HCT116 (cell line): ENCODE measurements around the gene ACOXL. TPM values are rescaled to one million over a fixed set of nuclear protein-coding genes. Genes with fewer than 3 reads are reported as not detected.
A peak's percentile ranks its signal among the peaks of the same experiment; 100 is the strongest.

Experiments used
- ATAC-seq: fragments of 200-7000 bp; cut with Tn5 transposase; 2 replicates; pipeline ENCODE4 v1.9.1; 2020; ENCODE audit warnings: mild to moderate bottlenecking, moderate library complexity
- BruUV-seq: library from RNA; stranded (reverse); fragments of 400-500 nt; replicated peaks from 2 replicates; lab custom pipeline; 2021; lab: Mats Ljungman, UMichigan
- CTCF ChIA-PET: fragments of 300-600 bp; sonication (Branson Sonifier 250); formaldehyde crosslinking; loops from one replicate; lab custom pipeline; 2021; ENCODE audit warnings: antibody characterized with exemption; lab: Charles Lee
- POLR2A ChIA-PET: fragments of 300-600, 350-600 bp; sonication (Branson Sonifier 250); formaldehyde crosslinking; loops from one replicate; lab custom pipeline; 2021; ENCODE audit warnings: antibody characterized with exemption; lab: Charles Lee
- RAD21 ChIA-PET, 2 experiments: fragments of 300-600 bp; sonication (Branson Sonifier 250); formaldehyde crosslinking; loops; one replicate each; lab custom pipeline; 2023; ENCODE audit warnings: low total read pairs in 2 of 2; ENCODE audit not compliant: uncharacterized antibody in 2 of 2, unreplicated experiment in 2 of 2, low non-redundant PET in 1 of 2; lab: Charles Lee
- DNase-seq: peaks from one replicate; pipeline ENCODE4 v3.0.0-alpha.2; 2010; ENCODE audit warnings: low read depth, low spot score
- H2AFZ ChIP-seq: fragments of 200-600 bp; shearing (Covaris generic), sonication (generic); 2 replicates; pipeline ENCODE4 v1.6.1; 2017; ENCODE audit warnings: low read depth, mixed run types, mixed read lengths, antibody characterized with exemption, low read length; ENCODE audit not compliant: poor library complexity, severe bottlenecking
- H3K27ac ChIP-seq: 2 replicates; pipeline ENCODE4 v1.5.1; 2012; ENCODE audit warnings: low read depth, low read length
- H3K27me3 ChIP-seq: fragments of 200-600 bp; sonication (generic); 2 replicates; pipeline ENCODE4 v1.6.1; 2016; ENCODE audit warnings: mixed run types, low read length, mixed read lengths; ENCODE audit not compliant: insufficient read depth
- H3K36me3 ChIP-seq, 2 experiments: fragments of 200-500 bp in 1 of 2; fragments of 200-600 bp in 1 of 2; sonication (Bioruptor generic) in 1 of 2; sonication (generic) in 1 of 2; 2 replicates each; pipeline versions ENCODE4 v1.5.1 to v1.6.1; 2014 to 2016; ENCODE audit warnings: low read length in 2 of 2, inconsistent platforms in 1 of 2, mixed read lengths in 1 of 2, mixed run types in 1 of 2; ENCODE audit not compliant: insufficient read depth in 2 of 2, control insufficient read depth in 1 of 2
- H3K4me1 ChIP-seq, 2 experiments: fragments of 200-600 bp in 1 of 2; sonication (generic) in 1 of 2; 2 replicates each; pipeline versions ENCODE4 v1.5.1 to v1.6.1; 2012 to 2017; ENCODE audit warnings: low read length in 2 of 2, inconsistent platforms in 1 of 2, mild to moderate bottlenecking in 1 of 2, mixed read lengths in 1 of 2, mixed run types in 1 of 2, moderate library complexity in 1 of 2; ENCODE audit not compliant: insufficient read depth in 2 of 2, control insufficient read depth in 1 of 2
- H3K4me2 ChIP-seq: fragments of 200-600 bp; sonication (generic); 2 replicates; pipeline ENCODE4 v1.6.1; 2017; ENCODE audit warnings: mixed run types, low read length, mixed read lengths
- H3K4me3 ChIP-seq, 2 experiments: fragments of 200-600 bp in 1 of 2; sonication (generic) in 1 of 2; replicated peaks in 1 of 2; 2 replicates each; pipeline ENCODE4 v1.5.1; 2011 to 2016; ENCODE audit warnings: low read length in 2 of 2, control low read depth in 1 of 2, low read depth in 1 of 2, mild to moderate bottlenecking in 1 of 2, mixed read lengths in 1 of 2, mixed run types in 1 of 2
- H3K79me2 ChIP-seq: fragments of 200-600 bp; sonication (generic); 2 replicates; pipeline ENCODE4 v1.6.1; 2017; ENCODE audit warnings: mild to moderate bottlenecking, mixed run types, low read length, moderate library complexity, mixed read lengths; ENCODE audit not compliant: insufficient read depth
- H3K9ac ChIP-seq: fragments of 200-600 bp; sonication (generic); 2 replicates; pipeline ENCODE4 v1.6.1; 2016; ENCODE audit warnings: low read length, mixed read lengths
- H3K9me2 ChIP-seq: fragments of 200-600 bp; sonication (generic), shearing (Covaris generic); 2 replicates; pipeline ENCODE4 v1.6.1; 2017; ENCODE audit warnings: mixed run types, mild to moderate bottlenecking, moderate library complexity; ENCODE audit not compliant: insufficient read depth
- H3K9me3 ChIP-seq, 2 experiments: fragments of 200-500 bp in 1 of 2; fragments of 200-600 bp in 1 of 2; sonication (Bioruptor generic) in 1 of 2; sonication (generic) in 1 of 2; 2 replicates each; pipeline ENCODE4 v1.6.1; 2014 to 2017; ENCODE audit warnings: low read length in 2 of 2, mixed read lengths in 2 of 2, inconsistent platforms in 1 of 2, low read depth in 1 of 2, mild to moderate bottlenecking in 1 of 2, mixed run types in 1 of 2, moderate library complexity in 1 of 2; ENCODE audit not compliant: control insufficient read depth in 1 of 2, insufficient read depth in 1 of 2
- H4K20me1 ChIP-seq: fragments of 200-600 bp; sonication (generic), shearing (Covaris generic); 2 replicates; pipeline ENCODE4 v1.6.1; 2017; ENCODE audit warnings: mixed run types, mild to moderate bottlenecking, moderate library complexity; ENCODE audit not compliant: insufficient read depth
- CBX3 ChIP-seq: IDR thresholded peaks from 2 replicates; pipeline ENCODE4 v1.6.1; 2012; ENCODE audit warnings: low read depth
- CTCF ChIP-seq, 3 experiments: fragments of 200-600 bp in 1 of 3; sonication (generic) in 1 of 3; IDR thresholded peaks in 2 of 3; conservative IDR thresholded peaks in 1 of 3; 2 replicates each; pipeline ENCODE4 v1.5.1; 2012 to 2017; ENCODE audit warnings: low read depth in 2 of 3, low read length in 2 of 3, antibody characterized with exemption in 1 of 3, borderline replicate concordance in 1 of 3, control low read depth in 1 of 3, mild to moderate bottlenecking in 1 of 3, mixed read lengths in 1 of 3, mixed run types in 1 of 3, moderate library complexity in 1 of 3; ENCODE audit not compliant: insufficient read depth in 1 of 3
- EGR1 ChIP-seq: IDR thresholded peaks from 2 replicates; pipeline ENCODE4 v1.6.1; 2012; ENCODE audit warnings: low read depth
- EZH2 ChIP-seq: fragments of 200-600 bp; sonication (generic); IDR thresholded peaks from 2 replicates; pipeline ENCODE4 v1.6.1; 2017; ENCODE audit warnings: antibody characterized with exemption, mixed run types
- JUND ChIP-seq: IDR thresholded peaks from 2 replicates; pipeline ENCODE4 v1.6.1; 2012
- RAD21 ChIP-seq: IDR thresholded peaks from 2 replicates; pipeline ENCODE4 v1.6.1; 2012; ENCODE audit warnings: low read depth, mild to moderate bottlenecking
- REST ChIP-seq: IDR thresholded peaks from 2 replicates; pipeline ENCODE4 v1.6.1; 2012; ENCODE audit warnings: low read depth
- SIN3A ChIP-seq: IDR thresholded peaks from 2 replicates; pipeline ENCODE4 v1.6.1; 2012; ENCODE audit warnings: low read depth
- SP1 ChIP-seq: IDR thresholded peaks from 2 replicates; pipeline ENCODE4 v1.6.1; 2012; ENCODE audit warnings: low read depth
- TCF7L2 ChIP-seq: IDR thresholded peaks from 2 replicates; pipeline ENCODE4 v1.7.0; 2011; ENCODE audit warnings: borderline replicate concordance, inconsistent platforms; ENCODE audit not compliant: insufficient read depth, insufficient read length; ENCODE audit errors: extremely low read depth
- ZNF274 ChIP-seq: fragments of 200-500 bp; sonication (Bioruptor generic); IDR thresholded peaks from 2 replicates; pipeline ENCODE4 v1.6.1; 2014; ENCODE audit warnings: mild to moderate bottlenecking, low read depth, low read length, inconsistent platforms
- intact Hi-C: fragments of 100-400 bp; cut with micrococcal nuclease; formaldehyde crosslinking; loops from 2 replicates; pipeline ENCODE4 v1.10.0; 2022
- total RNA-seq: library from RNA; stranded (reverse); gene quantifications from one replicate; pipeline ENCODE4 v1.2.1, GENCODE V29; 2021; ENCODE audit not compliant: unreplicated experiment
- TF ChIP-seq, protein P1 (sequence below): IDR thresholded peaks from 2 replicates; pipeline ENCODE4 v1.6.1; 2012

The ACOXL gene
- total RNA-seq, 1 experiment from 2014 or later = 5.5 TPM

GRCh38 chr2:111071600-111072171 is 339.3 kb downstream of the ACOXL start:
- DNase-seq = no peak
- Histone ChIP-seq H3K9ac (no peak overlapping the region), H3K4me2 (peak overlapping the region; percentile 37), H3K4me1 (peaks cover 47 to 53% of the 10 kb centered on the region in 2 experiments), H3K27me3 (no peaks in the 10 kb centered on the region), H3K36me3 (no peaks in the 10 kb centered on the region), H4K20me1 (no peaks in the 10 kb centered on the region), H3K9me2 (no peaks in the 10 kb centered on the region), H3K79me2 (no peaks in the 10 kb centered on the region), H3K4me3 (no peak overlapping the region), H3K27ac (peak overlapping the region; percentile 21), H3K9me3 (peaks cover 0 to 6% of the 10 kb centered on the region in 2 experiments; a peak in 1 of 4 replicates), H2AFZ (no peak overlapping the region)
- peak; percentile 51; the same call in 1 of the 2 replicates for ATAC-seq
- intact Hi-C loops = no loop called here
- ChIA-PET RAD21 (no interaction called here), CTCF (interaction anchor here (1.2 kb wide), 1 partner anchor 12 kb away, joined by 3 read pairs; no protein-coding TSS in a partner anchor), POLR2A (no interaction called here)
- TF ChIP-seq EGR1 (no peak), CBX3 (no peak), TCF7L2 (no peak)
- BruUV-seq = no TSS peak

- Histone ChIP-seq H3K9ac (no peak overlapping the region), H3K27ac (peak overlapping the region; percentile 21; the same call in 1 of the 2 replicates), H3K79me2 (no peaks in the 10 kb centered on the region), H3K9me2 (no peaks in the 10 kb centered on the region), H3K4me2 (peak overlapping the region; percentile 37), H3K4me3 (no peak overlapping the region), H3K4me1 (peaks cover 46 to 51% of the 10 kb centered on the region in 2 experiments), H3K36me3 (no peaks in the 10 kb centered on the region), H3K9me3 (peaks cover 0 to 6% of the 10 kb centered on the region in 2 experiments; a peak in 1 of 4 replicates), H2AFZ (no peak overlapping the region), H3K27me3 (no peaks in the 10 kb centered on the region), H4K20me1 (no peaks in the 10 kb centered on the region)
- intact Hi-C loops = no loop called here
- ATAC-seq = peak; percentile 68
- no peak for DNase-seq
- ChIA-PET POLR2A (no interaction called here), RAD21 (no interaction called here), CTCF (interaction anchor here (1.2 kb wide), 1 partner anchor 11 kb away, joined by 3 read pairs; no protein-coding TSS in a partner anchor)
- BruUV-seq = no TSS peak
- TF ChIP-seq, protein P1, sequence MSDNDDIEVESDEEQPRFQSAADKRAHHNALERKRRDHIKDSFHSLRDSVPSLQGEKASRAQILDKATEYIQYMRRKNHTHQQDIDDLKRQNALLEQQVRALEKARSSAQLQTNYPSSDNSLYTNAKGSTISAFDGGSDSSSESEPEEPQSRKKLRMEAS = peak; percentile 51; the same call in 1 of the 2 replicates
- no peak for TF ChIP-seq ZNF274
- no peak for TF ChIP-seq REST
- TF ChIP-seq CBX3 = peak; percentile 81; the same call in 1 of the 2 replicates
- 0 out of 2 replicates have a peak, but pooled peaks have one; percentile 30 for TF ChIP-seq EGR1
- TF ChIP-seq JUND = peak; percentile 82
- TF ChIP-seq EZH2 = no peak
- peak; percentile 78 for TF ChIP-seq SP1
- no peak for TF ChIP-seq TCF7L2
- no peak; the same call in 1 of the 2 replicates for TF ChIP-seq RAD21
- no peak for TF ChIP-seq CTCF (IDR thresholded peaks at IDR 0.05 in 2 of 3, conservative IDR thresholded peaks at IDR 0.05 in 1 of 3; ENCODE audit: borderline replicate concordance in 1 of 3, insufficient read depth in 1 of 3, low read depth in 2 of 3, low read length in 2 of 3)
- TF ChIP-seq SIN3A = peak; percentile 75
These were observed 340.0 kb downstream of the ACOXL start for GRCh38 chr2:111072220-111072871.
